Transverse colon (tissue), 4 donors: Measurements from ENCODE around the gene SHROOM3.

Experiments used
- CTCF ChIP-seq, 5 experiments: fragments of 200-600 bp in 3 of 5; fragments of 450-650 bp in 2 of 5; sonication (generic) in 3 of 5; IDR thresholded peaks; 1 replicate in 2 of 5; 2 replicates in 3 of 5; pipeline ENCODE4 v1.5.1; 2016 to 2017; ENCODE audit warnings: antibody characterized with exemption in 5 of 5, inconsistent platforms in 3 of 5, mild to moderate bottlenecking in 2 of 5, moderate library complexity in 1 of 5
- EP300 ChIP-seq: sonication (generic); formaldehyde crosslinking; IDR thresholded peaks from one replicate; pipeline ENCODE4 v1.6.1; 2017; ENCODE audit warnings: antibody characterized with exemption, low read depth
- POLR2A ChIP-seq: fragments of 450-650 bp; IDR thresholded peaks from one replicate; pipeline ENCODE4 v1.6.1; 2016; ENCODE audit warnings: antibody characterized with exemption, mild to moderate bottlenecking, moderate library complexity
- POLR2AphosphoS5 ChIP-seq, 3 donors: sonication (generic); formaldehyde crosslinking; IDR thresholded peaks; one replicate each; pipeline ENCODE4 v1.6.1; 2016; ENCODE audit warnings: antibody characterized with exemption in 3 of 3

GRCh38 chr4:76795243-76795642 is 360.2 kb downstream of the SHROOM3 start:
- TF ChIP-seq EP300 (no peak), POLR2AphosphoS5 (IDR thresholded peaks at IDR 0.05) (no peak), CTCF (IDR thresholded peaks at IDR 0.05) (no peak), POLR2A (no peak)
